HEK293T (cell line): ENCODE measurements around the gene FAM217B.

Source experiments
- CTCF ChIA-PET: fragments of 350-600 bp; formaldehyde crosslinking; extraction: SDS; loops from one replicate; lab custom pipeline; 2021; ENCODE audit warnings: antibody characterized with exemption, inconsistent platforms; lab: Yijun Ruan, JAX
- POLR2A ChIA-PET: fragments of 350-600 bp; formaldehyde crosslinking; extraction: SDS; loops from one replicate; lab custom pipeline; 2020; ENCODE audit warnings: antibody characterized with exemption, inconsistent platforms; lab: Yijun Ruan, JAX
- DNase-seq: peaks from one replicate; pipeline ENCODE4 v3.0.0; 2012; ENCODE audit warnings: mixed read lengths; ENCODE audit errors: extremely low spot score
- ARNT ChIP-seq: fragments of 450-650 bp; IDR thresholded peaks from 2 replicates; pipeline ENCODE4 v1.6.1; 2017; ENCODE audit warnings: mild to moderate bottlenecking
- BHLHE40 ChIP-seq: fragments of 450-650 bp; IDR thresholded peaks from 2 replicates; pipeline ENCODE4 v1.6.1; 2016; ENCODE audit warnings: mild to moderate bottlenecking, moderate library complexity, borderline replicate concordance
- CTBP1 ChIP-seq: fragments of 450-650 bp; IDR thresholded peaks from 2 replicates; pipeline ENCODE4 v1.6.1; 2016; ENCODE audit warnings: borderline replicate concordance
- ELF4 ChIP-seq: fragments of 450-650 bp; IDR thresholded peaks from 2 replicates; pipeline ENCODE4 v1.6.1; 2017; ENCODE audit warnings: antibody characterized with exemption
- FOXA1 ChIP-seq: fragments of 450-650 bp; IDR thresholded peaks from 2 replicates; pipeline ENCODE4 v1.6.1; 2016; ENCODE audit warnings: mild to moderate bottlenecking
- FOXK2 ChIP-seq: fragments of 450-650 bp; IDR thresholded peaks from 2 replicates; pipeline ENCODE4 v1.6.1; 2016; ENCODE audit warnings: mild to moderate bottlenecking
- FOXM1 ChIP-seq: fragments of 450-650 bp; IDR thresholded peaks from 2 replicates; pipeline ENCODE4 v1.6.1; 2017; ENCODE audit warnings: mild to moderate bottlenecking, borderline replicate concordance
- HDGF ChIP-seq: fragments of 450-650 bp; IDR thresholded peaks from 2 replicates; pipeline ENCODE4 v1.6.1; 2017; ENCODE audit warnings: antibody characterized with exemption, borderline replicate concordance
- L3MBTL2 ChIP-seq: fragments of 450-650 bp; conservative IDR thresholded peaks from 2 replicates; pipeline ENCODE4 v1.6.1; 2016; ENCODE audit warnings: mild to moderate bottlenecking
- LEF1 ChIP-seq: fragments of 450-650 bp; IDR thresholded peaks from 2 replicates; pipeline ENCODE4 v1.6.1; 2017; ENCODE audit warnings: mild to moderate bottlenecking, borderline replicate concordance
- NFRKB ChIP-seq: fragments of 450-650 bp; IDR thresholded peaks from 2 replicates; pipeline ENCODE4 v1.6.1; 2016; ENCODE audit warnings: mild to moderate bottlenecking, moderate library complexity
- SP1 ChIP-seq: fragments of 450-650 bp; IDR thresholded peaks from 2 replicates; pipeline ENCODE4 v1.6.1; 2017
- SUZ12 ChIP-seq: fragments of 450-650 bp; IDR thresholded peaks from 2 replicates; pipeline ENCODE4 v1.6.1; 2016; ENCODE audit warnings: mild to moderate bottlenecking
- TARDBP ChIP-seq: fragments of 450-650 bp; IDR thresholded peaks from 2 replicates; pipeline ENCODE4 v1.6.1; 2016
- ZNF384 ChIP-seq: fragments of 450-650 bp; IDR thresholded peaks from 2 replicates; pipeline ENCODE4 v1.6.1; 2016
- TF ChIP-seq, protein P1 (sequence below): fragments of 450-650 bp; IDR thresholded peaks from 2 replicates; pipeline ENCODE4 v1.6.1; 2016

FAM217B gene

GRCh38 chr20:59936409-59936808 is 3.8 kb upstream of the FAM217B start:
- CTCF ChIA-PET, result no interaction called here
- POLR2A ChIA-PET, result no interaction called here
- DNase-seq, result no peak
- TF ChIP-seq ELF4 (no peak), ZNF384 (no peak), NFRKB (no peak), BHLHE40 (no peak), FOXA1 (no peak), TARDBP (no peak), HDGF (no peak), SP1 (no peak)
- TF ChIP-seq, protein P1, sequence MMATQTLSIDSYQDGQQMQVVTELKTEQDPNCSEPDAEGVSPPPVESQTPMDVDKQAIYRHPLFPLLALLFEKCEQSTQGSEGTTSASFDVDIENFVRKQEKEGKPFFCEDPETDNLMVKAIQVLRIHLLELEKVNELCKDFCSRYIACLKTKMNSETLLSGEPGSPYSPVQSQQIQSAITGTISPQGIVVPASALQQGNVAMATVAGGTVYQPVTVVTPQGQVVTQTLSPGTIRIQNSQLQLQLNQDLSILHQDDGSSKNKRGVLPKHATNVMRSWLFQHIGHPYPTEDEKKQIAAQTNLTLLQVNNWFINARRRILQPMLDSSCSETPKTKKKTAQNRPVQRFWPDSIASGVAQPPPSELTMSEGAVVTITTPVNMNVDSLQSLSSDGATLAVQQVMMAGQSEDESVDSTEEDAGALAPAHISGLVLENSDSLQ, result no peak

DNA sequence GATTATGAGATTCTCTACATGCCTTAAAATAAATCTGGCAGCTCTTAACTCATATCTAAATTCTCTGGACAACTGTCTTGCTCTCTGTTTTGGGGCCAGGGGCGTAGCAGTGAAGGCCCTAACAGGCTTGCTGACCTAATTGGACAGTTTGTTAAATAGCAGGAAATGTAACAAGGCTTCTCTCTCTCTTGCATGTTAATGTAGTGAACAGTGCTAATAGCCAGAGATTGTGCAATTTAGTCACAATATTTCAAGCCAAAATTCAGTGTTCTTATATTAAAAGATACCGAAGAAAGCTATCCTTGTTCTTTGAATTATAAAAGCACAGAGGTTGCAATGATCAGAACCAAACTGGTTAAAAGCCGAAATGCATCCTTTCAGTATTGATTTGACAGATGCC is 3.0 kb upstream of the FAM217B start:
- CTCF ChIA-PET, result no interaction called here
- DNase-seq, result no peak
- TF ChIP-seq ARNT (no peak), L3MBTL2 (no peak), ELF4 (no peak), SUZ12 (no peak), BHLHE40 (no peak), LEF1 (no peak), SP1 (no peak), CTBP1 (no peak), FOXK2 (no peak), FOXA1 (no peak), NFRKB (no peak), HDGF (no peak), TARDBP (no peak), ZNF384 (no peak), FOXM1 (no peak)
- TF ChIP-seq, protein P1, result no peak
- POLR2A ChIA-PET, result no interaction called here

DNA sequence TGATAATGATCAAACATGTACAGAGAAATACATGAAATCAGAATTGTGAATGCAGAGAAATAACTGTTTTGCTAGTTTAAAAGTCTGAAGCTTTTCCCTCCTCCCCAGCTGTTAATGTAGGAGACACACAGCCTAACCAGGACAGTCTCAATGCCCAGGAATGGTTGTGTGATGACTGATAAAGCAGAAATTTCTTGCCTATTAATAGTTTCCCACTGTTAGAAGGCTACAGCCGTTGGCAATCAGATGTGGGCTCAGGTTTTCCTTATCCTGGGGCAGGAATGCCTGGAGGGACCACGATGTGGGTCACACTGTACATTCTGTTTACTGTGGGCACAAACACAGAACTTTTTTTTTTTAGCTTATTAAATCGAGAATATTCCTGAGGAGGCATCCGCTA is 2.0 kb upstream of the FAM217B start:
- TF ChIP-seq FOXM1 (no peak), ELF4 (no peak), FOXA1 (no peak), SP1 (no peak), HDGF (no peak), SUZ12 (no peak), CTBP1 (no peak)
- TF ChIP-seq, protein P1, result no peak
- ChIA-PET POLR2A (interaction anchor here (3.4 kb wide), 1 partner anchor 11 kb away, joined by 19 read pairs; no protein-coding TSS in a partner anchor), CTCF (no interaction called here)
- DNase-seq, result no peak

GRCh38 chr20:59938696-59939051 is 1.5 kb upstream of the FAM217B start:
- no peak for DNase-seq
- ChIA-PET CTCF (no interaction called here), POLR2A (interaction anchor here (3.4 kb wide), 1 partner anchor 12 kb away, joined by 19 read pairs; no protein-coding TSS in a partner anchor)
- TF ChIP-seq NFRKB (no peak), FOXA1 (no peak), LEF1 (no peak), SUZ12 (no peak), TARDBP (no peak), L3MBTL2 (no peak), ELF4 (no peak), ARNT (no peak)

DNA sequence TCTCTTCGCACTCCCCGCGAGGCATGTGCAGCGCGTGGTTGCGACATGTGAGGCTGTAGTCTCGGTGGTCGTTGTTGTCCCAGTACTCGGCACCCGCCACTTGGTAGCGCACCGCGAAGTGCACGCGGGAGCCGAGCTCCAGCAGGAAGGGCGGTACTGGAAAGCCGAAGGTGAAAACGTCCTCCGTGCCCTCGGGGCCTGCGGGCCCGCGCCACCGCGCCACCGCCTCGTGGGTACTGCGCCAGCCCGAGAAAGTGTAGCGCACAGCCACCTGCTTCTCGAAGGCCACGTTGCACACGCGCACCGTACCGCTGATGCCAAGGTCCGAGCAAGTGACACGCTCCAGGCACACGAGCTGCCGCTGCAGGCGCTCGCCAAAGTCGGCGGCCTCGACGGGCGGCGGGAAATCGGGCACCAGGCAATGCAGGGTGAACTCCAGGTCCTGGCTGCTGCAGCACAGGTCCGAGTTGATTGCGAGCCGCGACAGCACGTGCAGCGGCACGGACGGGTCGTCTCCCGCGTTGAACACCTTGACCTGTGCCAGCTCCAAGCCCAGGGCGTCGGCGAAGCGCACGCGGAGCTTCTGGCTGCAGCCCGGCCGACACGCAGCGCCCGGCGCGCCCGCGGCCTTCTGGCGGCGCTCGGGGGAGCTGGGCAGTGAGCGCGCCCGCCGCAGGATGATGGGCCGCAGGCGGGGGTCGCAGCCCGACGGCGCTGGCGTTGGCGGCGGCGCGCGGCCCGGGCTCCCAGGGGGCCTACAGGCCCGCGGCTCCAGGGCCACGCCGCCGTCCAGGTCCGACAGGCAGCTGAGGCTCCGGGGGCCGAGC is 924 bp upstream of the FAM217B start:
- no peak for TF ChIP-seq FOXM1
- TF ChIP-seq L3MBTL2, result peak; percentile 36
- no peak for TF ChIP-seq ZNF384
- CTCF ChIA-PET, result interaction anchor here (0.5 kb wide), 1 partner anchor 17 kb away, joined by 5 read pairs; no protein-coding TSS in a partner anchor
- POLR2A ChIA-PET, result interaction anchor here (0.9 to 3.4 kb wide), 9 partner anchors 8 to 119 kb away, joined by 3 to 19 read pairs (median 5); no protein-coding TSS in a partner anchor
- no peak for DNase-seq

GRCh38 chr20:59939879-59940128 is 385 bp upstream of the FAM217B start:
- no peak for TF ChIP-seq ELF4
- no peak for TF ChIP-seq FOXA1
- no peak for TF ChIP-seq NFRKB
- TF ChIP-seq HDGF, result no peak
- no peak for TF ChIP-seq SUZ12
- no peak for TF ChIP-seq SP1
- TF ChIP-seq FOXM1, result no peak
- TF ChIP-seq FOXK2, result no peak
- TF ChIP-seq ARNT, result no peak
- no peak for TF ChIP-seq ZNF384
- no peak for TF ChIP-seq CTBP1
- no peak for TF ChIP-seq LEF1
- TF ChIP-seq, protein P1, result no peak
- peak; percentile 19 for DNase-seq
- ChIA-PET CTCF (interaction anchor here (0.5 kb wide), 1 partner anchor 17 kb away, joined by 5 read pairs; no protein-coding TSS in a partner anchor), POLR2A (interaction anchor here (0.6 to 3.4 kb wide), 16 partner anchors 8 to 120 kb away, joined by 3 to 19 read pairs (median 4); no protein-coding TSS in a partner anchor)
